ENCODE measurements around the gene DTX1.

Gene DTX1

DNA sequence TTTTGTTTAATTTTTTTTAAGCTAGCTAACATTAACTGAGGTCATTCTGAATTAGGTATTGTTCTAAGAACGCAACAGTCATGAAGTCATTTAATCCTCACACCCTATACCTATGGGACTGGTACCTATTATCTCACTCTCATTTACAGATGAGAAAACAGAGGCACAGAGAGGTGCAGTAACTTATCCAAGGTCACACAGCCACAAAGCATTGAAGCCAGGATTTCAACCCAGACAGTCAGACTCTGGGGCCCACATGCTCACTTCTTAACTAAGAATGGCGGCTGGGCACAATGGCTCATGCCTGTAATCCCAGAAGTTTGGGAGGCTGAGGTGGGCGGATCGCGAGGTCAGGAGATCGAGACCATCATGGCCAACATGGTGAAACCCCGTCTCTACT is 15.0 kb upstream of the DTX1 start:
- Histone ChIP-seq H3K27ac (ENCODE audit: low read depth, low read length) (no peak overlapping the region), H3K9ac (ENCODE audit: low read length) (no peak overlapping the region), H3K4me3 (ENCODE audit: low read length) (no peak overlapping the region), H3K4me1 (ENCODE audit: control insufficient read depth, insufficient read depth, low read length) (no peaks in the 10 kb centered on the region), H3K36me3 (ENCODE audit: control insufficient read depth, insufficient read depth, low read length) (no peaks in the 10 kb centered on the region), H3K27me3 (ENCODE audit: control insufficient read depth, insufficient read depth, low read length) (no peaks in the 10 kb centered on the region)

DNA sequence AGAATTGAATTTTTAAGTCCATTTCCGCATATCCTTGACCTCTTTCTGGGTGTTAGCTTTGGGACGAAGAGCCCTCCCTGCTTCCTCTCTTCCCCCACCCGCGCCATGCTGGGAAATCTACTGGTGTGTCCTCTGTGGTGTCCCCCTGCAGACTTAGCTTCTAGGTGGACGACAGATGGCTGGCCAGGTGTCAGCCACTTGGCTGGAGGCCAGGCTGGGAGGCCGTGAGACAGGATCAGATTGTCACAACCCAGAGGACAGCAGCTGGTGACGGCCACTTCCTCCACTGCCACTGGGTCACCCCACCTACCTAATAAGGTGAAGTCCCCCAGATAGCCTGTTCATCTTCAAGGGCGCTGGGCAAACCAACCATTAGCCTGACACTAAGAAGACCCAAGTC is 13.3 kb upstream of the DTX1 start:
- no peak overlapping the region for H3K9ac ChIP-seq (ENCODE audit: low read length)
- H3K4me1 ChIP-seq (ENCODE audit: control insufficient read depth, insufficient read depth, low read length) = no peaks in the 10 kb centered on the region
- H3K27ac ChIP-seq (ENCODE audit: low read depth, low read length) = no peak overlapping the region
- no peaks in the 10 kb centered on the region for H3K27me3 ChIP-seq (ENCODE audit: control insufficient read depth, insufficient read depth, low read length)
- H3K36me3 ChIP-seq (ENCODE audit: control insufficient read depth, insufficient read depth, low read length) = no peaks in the 10 kb centered on the region
- H3K4me3 ChIP-seq (ENCODE audit: low read length) = no peak overlapping the region

DNA sequence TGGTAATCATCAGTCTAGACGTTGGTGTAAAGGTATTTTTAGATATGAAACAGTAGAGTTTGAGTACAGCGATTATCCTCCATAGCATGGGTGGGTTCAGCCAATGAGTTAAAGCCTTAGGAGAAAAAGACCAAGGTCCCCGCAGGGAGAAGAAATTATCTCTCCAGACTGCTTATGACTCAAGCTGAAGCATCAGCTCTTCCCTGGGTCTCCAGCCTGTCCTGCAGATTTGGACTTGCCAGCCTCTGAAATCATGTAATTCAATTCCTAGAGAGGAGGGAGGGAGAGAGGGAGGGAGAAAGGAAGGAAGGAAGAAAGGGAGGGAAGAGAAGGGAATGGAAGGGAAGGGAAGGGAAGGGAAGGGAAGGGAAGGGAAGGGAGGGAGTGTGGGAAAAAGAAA is 12.0 kb upstream of the DTX1 start:
- Histone ChIP-seq H3K9ac (ENCODE audit: low read length) (no peak overlapping the region), H3K36me3 (ENCODE audit: control insufficient read depth, insufficient read depth, low read length) (no peaks in the 10 kb centered on the region), H3K27ac (ENCODE audit: low read depth, low read length) (no peak overlapping the region), H3K4me1 (ENCODE audit: control insufficient read depth, insufficient read depth, low read length) (no peaks in the 10 kb centered on the region), H3K27me3 (ENCODE audit: control insufficient read depth, insufficient read depth, low read length) (no peaks in the 10 kb centered on the region), H3K4me3 (ENCODE audit: low read length) (no peak overlapping the region)

DNA sequence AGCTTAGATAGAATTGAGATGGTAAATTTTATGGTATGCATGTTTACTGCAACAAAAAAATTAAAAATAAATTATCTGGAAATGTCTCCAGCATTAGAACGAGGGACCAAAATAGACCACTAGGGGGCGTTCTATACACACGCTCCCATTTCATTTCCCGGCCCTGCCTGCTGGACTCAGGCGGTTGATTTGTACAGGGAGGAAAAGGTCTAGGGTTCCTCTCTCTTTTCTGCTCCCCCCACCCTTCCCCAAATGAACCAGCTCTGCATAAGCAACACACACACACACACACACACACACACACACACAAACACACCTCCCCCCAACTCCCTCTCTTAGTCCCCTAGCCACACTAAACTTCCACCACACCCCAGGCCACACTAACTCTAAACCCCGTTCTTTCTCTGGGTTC is 7.8 kb upstream of the DTX1 start:
- no peaks in the 10 kb centered on the region for H3K36me3 ChIP-seq (ENCODE audit: control insufficient read depth, insufficient read depth, low read length)
- no peak overlapping the region for H3K9ac ChIP-seq (ENCODE audit: low read length)
- no peaks in the 10 kb centered on the region for H3K4me1 ChIP-seq (ENCODE audit: control insufficient read depth, insufficient read depth, low read length)
- H3K4me3 ChIP-seq (ENCODE audit: low read length) = no peak overlapping the region
- peaks cover 3% of the 10 kb centered on the region for H3K27me3 ChIP-seq (ENCODE audit: control insufficient read depth, insufficient read depth, low read length)
- no peak overlapping the region for H3K27ac ChIP-seq (ENCODE audit: low read depth, low read length)

DNA sequence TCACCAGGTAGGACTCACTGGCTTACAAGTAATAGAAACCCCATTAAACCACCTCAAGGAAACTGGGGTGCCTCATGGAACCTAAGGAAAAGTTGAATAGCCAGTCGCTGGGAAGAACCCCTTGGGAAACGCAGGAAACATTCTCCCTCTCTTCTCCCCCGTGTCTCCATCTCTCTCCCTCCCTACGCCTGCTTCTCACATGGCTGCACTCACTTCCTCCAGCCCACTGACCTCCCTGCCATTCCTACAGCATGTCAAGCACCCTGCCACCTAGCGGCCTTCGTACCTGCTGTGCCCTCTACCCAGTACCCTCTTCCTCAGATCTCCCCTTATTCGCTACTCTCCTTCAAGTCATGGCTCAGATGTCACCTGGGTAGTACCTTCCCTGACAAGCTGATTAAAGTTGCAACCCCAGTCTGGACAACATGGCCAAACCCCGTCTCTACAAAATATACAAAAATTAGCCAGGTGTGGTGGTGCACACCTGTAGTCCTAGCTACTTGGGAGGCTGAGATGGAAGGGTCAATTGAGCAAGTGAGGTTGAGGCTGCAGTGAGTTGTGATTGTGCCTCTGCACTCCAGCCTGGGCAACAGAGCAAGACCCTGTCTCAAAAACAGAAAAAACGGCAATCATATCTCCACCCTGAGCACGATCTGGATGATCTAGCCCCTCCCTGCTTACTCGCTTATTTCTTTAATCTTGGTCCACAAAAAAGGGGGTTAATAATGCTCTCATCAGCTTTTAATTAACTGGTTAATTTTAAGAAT is 6.4 kb upstream of the DTX1 start:
- Histone ChIP-seq H3K27ac (ENCODE audit: low read depth, low read length) (no peak overlapping the region), H3K36me3 (ENCODE audit: control insufficient read depth, insufficient read depth, low read length) (no peaks in the 10 kb centered on the region)

DNA sequence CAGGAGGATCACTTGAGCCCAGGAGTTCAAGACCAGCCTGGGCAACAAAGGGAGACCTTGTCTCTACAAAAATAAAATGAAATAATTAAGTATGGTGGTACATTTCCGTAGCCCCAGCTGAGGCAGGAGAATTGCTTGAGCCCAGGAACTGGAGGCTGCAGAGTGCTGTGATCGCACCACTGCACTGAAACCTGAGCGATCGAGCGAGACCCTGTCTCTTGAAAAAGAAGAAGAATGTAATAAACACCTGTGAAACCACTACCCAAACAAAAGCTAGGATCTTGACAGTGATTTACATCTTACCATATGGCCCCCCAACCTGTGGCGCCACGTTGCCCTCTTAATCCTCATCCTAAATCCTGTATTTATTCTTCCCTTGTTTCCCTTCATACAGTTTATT is 5.7 kb upstream of the DTX1 start:
- Histone ChIP-seq H3K27ac (ENCODE audit: low read depth, low read length) (no peak overlapping the region), H3K4me3 (ENCODE audit: low read length) (no peak overlapping the region), H3K4me1 (ENCODE audit: control insufficient read depth, insufficient read depth, low read length) (no peaks in the 10 kb centered on the region), H3K36me3 (ENCODE audit: control insufficient read depth, insufficient read depth, low read length) (no peaks in the 10 kb centered on the region), H3K27me3 (ENCODE audit: control insufficient read depth, insufficient read depth, low read length) (peaks cover 10% of the 10 kb centered on the region), H3K9ac (ENCODE audit: low read length) (no peak overlapping the region)

More for the DNA sequence above, 6.4 kb upstream of the DTX1 start:
- H3K4me1 ChIP-seq (ENCODE audit: control insufficient read depth, insufficient read depth, low read length) = no peaks in the 10 kb centered on the region
- no peak overlapping the region for H3K9ac ChIP-seq (ENCODE audit: low read length)
- H3K27me3 ChIP-seq (ENCODE audit: control insufficient read depth, insufficient read depth, low read length) = peaks cover 6% of the 10 kb centered on the region
- H3K4me3 ChIP-seq (ENCODE audit: low read length) = no peak overlapping the region

DNA sequence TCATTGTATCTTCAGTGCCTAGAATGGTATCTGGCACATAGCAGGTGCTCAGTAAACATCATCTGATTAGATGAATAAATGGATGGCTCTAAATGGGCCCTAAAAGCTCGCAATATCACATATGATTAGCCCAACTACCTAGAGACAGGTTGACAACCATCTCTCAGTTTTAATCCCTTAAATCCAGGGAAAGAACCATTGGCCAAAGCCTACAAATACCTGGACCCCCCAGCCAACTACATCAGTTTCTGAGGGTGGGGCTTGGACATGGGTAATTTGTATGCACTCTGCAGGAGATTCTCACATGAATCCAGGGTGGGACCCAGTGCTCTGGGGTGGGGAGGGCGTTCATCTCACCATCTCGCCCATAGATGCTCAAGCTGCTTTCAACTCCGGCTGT is 4.8 kb upstream of the DTX1 start:
- Histone ChIP-seq H3K4me1 (ENCODE audit: control insufficient read depth, insufficient read depth, low read length) (no peaks in the 10 kb centered on the region), H3K36me3 (ENCODE audit: control insufficient read depth, insufficient read depth, low read length) (no peaks in the 10 kb centered on the region), H3K27ac (ENCODE audit: low read depth, low read length) (no peak overlapping the region), H3K9ac (ENCODE audit: low read length) (no peak overlapping the region), H3K27me3 (ENCODE audit: control insufficient read depth, insufficient read depth, low read length) (peaks cover 16% of the 10 kb centered on the region), H3K4me3 (ENCODE audit: low read length) (no peak overlapping the region)

DNA sequence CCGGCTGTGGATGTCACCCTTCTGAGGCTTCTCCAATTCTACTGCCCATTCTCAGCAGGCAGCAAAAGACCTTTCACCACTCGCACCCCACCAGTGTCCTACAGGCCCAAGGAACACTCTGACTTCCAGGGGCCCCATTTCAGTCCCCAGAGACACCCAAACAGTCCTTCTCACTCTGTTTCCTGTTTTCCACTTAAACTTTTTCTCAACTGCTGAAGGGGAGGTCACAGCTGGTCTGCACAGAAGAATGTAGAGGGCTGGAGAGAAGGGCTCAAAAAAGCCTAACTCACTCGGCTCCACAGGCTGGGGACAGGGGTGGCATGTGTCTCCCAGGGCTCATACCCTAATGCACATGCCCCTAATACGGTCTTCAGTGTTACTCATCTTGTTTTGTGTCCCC is 4.2 kb upstream of the DTX1 start:
- Histone ChIP-seq H3K9ac (ENCODE audit: low read length) (no peak overlapping the region), H3K4me3 (ENCODE audit: low read length) (no peak overlapping the region), H3K36me3 (ENCODE audit: control insufficient read depth, insufficient read depth, low read length) (no peaks in the 10 kb centered on the region), H3K27ac (ENCODE audit: low read depth, low read length) (no peak overlapping the region), H3K4me1 (ENCODE audit: control insufficient read depth, insufficient read depth, low read length) (no peaks in the 10 kb centered on the region), H3K27me3 (ENCODE audit: control insufficient read depth, insufficient read depth, low read length) (peaks cover 16% of the 10 kb centered on the region)

DNA sequence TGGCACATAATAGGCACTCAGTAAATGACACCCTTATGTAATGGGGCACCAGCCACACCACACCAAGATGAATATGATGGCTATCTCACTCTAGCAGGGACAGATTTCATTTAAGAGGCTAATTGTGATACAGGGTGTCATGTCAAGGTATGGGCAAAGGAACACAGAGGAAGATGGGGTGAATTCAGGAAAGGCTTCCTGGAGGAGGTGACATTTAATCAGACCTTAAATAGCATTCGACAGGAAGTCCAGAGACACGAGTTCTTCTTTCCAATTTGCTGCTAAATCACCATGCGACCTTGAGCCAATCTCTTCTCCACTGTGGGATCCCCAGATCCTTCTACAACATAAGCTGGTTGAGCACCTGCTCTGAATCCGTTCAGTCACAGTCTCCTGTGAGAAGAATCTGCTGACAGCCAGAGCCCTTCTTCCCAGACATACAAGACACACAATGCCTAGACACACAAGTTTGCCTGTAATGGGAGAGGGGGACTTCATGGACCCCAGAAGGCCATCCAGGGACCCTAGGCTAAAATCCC is 1.5 kb upstream of the DTX1 start:
- Histone ChIP-seq H3K9ac (ENCODE audit: low read length) (no peak overlapping the region), H3K27ac (ENCODE audit: low read depth, low read length) (no peak overlapping the region), H3K27me3 (ENCODE audit: control insufficient read depth, insufficient read depth, low read length) (peaks cover 22% of the 10 kb centered on the region), H3K36me3 (ENCODE audit: control insufficient read depth, insufficient read depth, low read length) (no peaks in the 10 kb centered on the region), H3K4me1 (ENCODE audit: control insufficient read depth, insufficient read depth, low read length) (no peaks in the 10 kb centered on the region), H3K4me3 (ENCODE audit: low read length) (no peak overlapping the region)

DNA sequence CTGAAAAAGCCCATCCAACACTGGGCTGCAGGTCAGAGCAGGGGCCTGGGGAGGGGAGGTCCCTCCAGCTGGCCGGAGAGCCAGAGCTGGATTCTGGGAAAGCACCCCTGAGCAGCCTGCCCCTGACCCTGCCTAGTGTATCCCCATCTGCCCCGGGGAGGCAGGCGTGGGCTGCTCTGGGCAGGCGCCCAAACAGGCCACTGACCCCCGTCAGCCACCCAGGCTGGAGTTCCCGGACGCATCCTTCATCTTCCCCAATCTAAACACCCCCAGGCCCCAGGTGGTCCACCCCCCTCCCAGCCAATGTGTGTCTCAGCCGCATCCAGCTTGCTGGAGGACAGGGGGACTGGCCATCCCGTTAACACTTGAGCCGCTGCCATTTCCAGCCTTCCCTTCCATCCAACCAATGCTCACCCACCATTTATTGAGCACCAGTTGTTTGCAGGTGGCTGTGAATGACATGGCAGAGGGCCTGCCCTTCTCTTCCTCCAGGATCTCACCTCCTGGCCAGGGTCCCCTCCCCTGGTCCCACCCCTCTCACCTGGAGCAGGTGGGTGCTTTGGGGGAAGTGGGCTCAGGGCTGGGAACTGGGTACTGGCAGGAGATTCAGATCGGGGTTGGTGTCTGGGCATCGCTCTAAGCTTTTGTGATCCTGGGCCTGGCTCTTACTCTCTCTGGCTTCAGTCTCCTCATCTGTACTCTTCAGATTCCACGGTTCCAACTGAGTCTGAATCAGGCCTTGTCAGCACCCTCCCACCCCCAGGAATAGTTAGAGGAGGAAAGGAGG is 743 bp upstream of the DTX1 start:
- no peaks in the 10 kb centered on the region for H3K4me1 ChIP-seq (ENCODE audit: control insufficient read depth, insufficient read depth, low read length)
- H3K27me3 ChIP-seq (ENCODE audit: control insufficient read depth, insufficient read depth, low read length) = peaks cover 20% of the 10 kb centered on the region
- H3K36me3 ChIP-seq (ENCODE audit: control insufficient read depth, insufficient read depth, low read length) = no peaks in the 10 kb centered on the region
- no peak overlapping the region for H3K4me3 ChIP-seq (ENCODE audit: low read length)
- H3K27ac ChIP-seq (ENCODE audit: low read depth, low read length) = no peak overlapping the region
- no peak overlapping the region for H3K9ac ChIP-seq (ENCODE audit: low read length)

DNA sequence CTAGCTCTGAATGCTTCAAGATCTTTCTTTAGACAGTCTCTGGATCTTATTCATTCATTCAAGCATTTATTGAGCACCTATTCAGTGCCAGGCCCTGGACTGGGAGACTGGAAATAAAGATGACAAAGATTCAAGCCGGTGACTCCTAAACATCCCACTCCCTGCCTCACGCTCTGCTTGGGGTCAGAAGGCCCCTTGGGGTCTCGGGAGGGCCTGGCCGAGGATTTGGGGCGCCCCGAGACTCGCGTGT is 224 bp upstream of the DTX1 start:
- Histone ChIP-seq H3K27ac (ENCODE audit: low read depth, low read length) (no peak overlapping the region), H3K4me1 (ENCODE audit: control insufficient read depth, insufficient read depth, low read length) (no peaks in the 10 kb centered on the region), H3K9ac (ENCODE audit: low read length) (no peak overlapping the region), H3K4me3 (ENCODE audit: low read length) (no peak overlapping the region), H3K27me3 (ENCODE audit: control insufficient read depth, insufficient read depth, low read length) (peaks cover 20% of the 10 kb centered on the region), H3K36me3 (ENCODE audit: control insufficient read depth, insufficient read depth, low read length) (no peaks in the 10 kb centered on the region)

DNA sequence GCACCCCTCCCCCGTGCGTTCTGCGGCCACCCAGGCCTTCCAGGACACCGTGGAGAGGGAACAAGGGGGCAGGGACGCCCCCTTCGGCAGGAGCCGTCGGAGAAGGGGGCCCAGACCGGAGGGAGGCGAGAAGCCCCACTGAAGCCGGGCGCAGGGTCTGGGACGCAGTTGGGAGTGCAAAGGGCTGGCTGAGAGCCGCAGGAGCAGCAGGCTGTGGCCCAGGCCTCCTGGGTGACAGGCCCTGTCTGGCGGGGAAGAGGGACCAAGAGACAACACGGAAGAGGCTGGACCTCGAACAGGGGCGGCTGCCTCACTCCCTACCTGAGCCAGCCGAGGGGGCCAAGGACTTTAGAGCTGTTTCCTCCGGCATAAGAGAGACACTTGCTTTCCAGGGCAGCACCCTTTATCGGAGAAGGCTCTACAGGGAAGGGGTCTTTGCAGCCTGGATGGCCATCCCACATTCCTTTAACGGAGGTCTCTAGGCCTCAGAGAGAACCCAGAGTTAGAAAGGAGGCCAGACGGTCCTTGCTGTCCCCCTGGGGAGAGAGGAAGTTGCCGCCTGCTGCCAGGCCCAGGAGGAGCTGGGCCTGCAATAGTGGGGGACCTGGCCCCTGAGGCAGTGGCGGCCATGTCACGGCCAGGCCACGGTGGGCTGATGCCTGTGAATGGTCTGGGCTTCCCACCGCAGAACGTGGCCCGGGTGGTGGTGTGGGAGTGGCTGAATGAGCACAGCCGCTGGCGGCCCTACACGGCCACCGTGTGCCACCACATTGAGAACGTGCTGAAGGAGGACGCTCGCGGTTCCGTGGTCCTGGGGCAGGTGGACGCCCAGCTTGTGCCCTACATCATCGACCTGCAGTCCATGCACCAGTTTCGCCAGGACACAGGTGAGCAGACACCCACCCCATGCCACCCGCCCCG is 1.3 kb downstream of the DTX1 start:
- no peak overlapping the region for H3K9ac ChIP-seq (ENCODE audit: low read length)
- H3K4me1 ChIP-seq (ENCODE audit: control insufficient read depth, insufficient read depth, low read length) = no peaks in the 10 kb centered on the region
- peaks cover 20% of the 10 kb centered on the region for H3K27me3 ChIP-seq (ENCODE audit: control insufficient read depth, insufficient read depth, low read length)
- peak overlapping the region; percentile 29 for H3K4me3 ChIP-seq (ENCODE audit: low read length)
- H3K27ac ChIP-seq (ENCODE audit: low read depth, low read length) = no peak overlapping the region
- H3K36me3 ChIP-seq (ENCODE audit: control insufficient read depth, insufficient read depth, low read length) = no peaks in the 10 kb centered on the region

Data from rectal smooth muscle tissue (tissue), 1 donor.